OCI-LY3 (cell line): ENCODE measurements around the gene ENOX2.

Experiments
- EZH2phosphoT487 ChIP-seq: fragments of 200-600 bp; shearing (Covaris generic); IDR thresholded peaks from 2 replicates; pipeline ENCODE4 v1.6.1; 2018; ENCODE audit warnings: antibody characterized with exemption, mixed run types, low read depth
- TF ChIP-seq, protein P1 (sequence below): fragments of 200-600, 300-600 bp; sonication (generic); IDR thresholded peaks from 2 replicates; pipeline ENCODE4 v1.5.1; 2014; ENCODE audit warnings: antibody characterized with exemption, low read length, low read depth

DNA sequence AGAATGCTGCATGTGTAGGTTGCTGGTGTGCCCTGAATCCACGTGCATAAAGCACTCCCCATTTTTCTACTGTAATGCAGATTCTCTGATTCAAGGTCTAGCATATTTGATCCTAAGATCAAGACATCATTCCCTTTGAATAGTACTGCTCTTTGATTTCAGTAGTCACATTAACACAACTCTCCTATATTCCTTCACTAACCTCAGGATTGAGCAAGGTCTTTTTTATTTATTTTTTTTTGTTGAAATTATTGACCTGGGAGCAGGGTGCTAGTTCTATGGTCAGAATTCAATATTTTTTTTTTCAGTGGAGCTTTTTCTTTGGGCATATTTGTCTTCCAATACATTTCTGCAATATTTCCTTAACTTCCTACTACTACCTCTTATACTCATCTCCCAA lies 255.5 kb downstream of the ENOX2 start:
- TF ChIP-seq, protein P1, sequence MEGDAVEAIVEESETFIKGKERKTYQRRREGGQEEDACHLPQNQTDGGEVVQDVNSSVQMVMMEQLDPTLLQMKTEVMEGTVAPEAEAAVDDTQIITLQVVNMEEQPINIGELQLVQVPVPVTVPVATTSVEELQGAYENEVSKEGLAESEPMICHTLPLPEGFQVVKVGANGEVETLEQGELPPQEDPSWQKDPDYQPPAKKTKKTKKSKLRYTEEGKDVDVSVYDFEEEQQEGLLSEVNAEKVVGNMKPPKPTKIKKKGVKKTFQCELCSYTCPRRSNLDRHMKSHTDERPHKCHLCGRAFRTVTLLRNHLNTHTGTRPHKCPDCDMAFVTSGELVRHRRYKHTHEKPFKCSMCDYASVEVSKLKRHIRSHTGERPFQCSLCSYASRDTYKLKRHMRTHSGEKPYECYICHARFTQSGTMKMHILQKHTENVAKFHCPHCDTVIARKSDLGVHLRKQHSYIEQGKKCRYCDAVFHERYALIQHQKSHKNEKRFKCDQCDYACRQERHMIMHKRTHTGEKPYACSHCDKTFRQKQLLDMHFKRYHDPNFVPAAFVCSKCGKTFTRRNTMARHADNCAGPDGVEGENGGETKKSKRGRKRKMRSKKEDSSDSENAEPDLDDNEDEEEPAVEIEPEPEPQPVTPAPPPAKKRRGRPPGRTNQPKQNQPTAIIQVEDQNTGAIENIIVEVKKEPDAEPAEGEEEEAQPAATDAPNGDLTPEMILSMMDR: no peak
- no peak for TF ChIP-seq EZH2phosphoT487
